CD4-positive, alpha-beta T cell (primary cell): ENCODE data around the gene ARMC3. TPM values are rescaled to one million over a fixed set of nuclear protein-coding genes. Genes with fewer than 3 reads are reported as not detected.

Source experiments
- ATAC-seq: fragments of 200-7000 bp; cut with Tn5 transposase; one replicate; pipeline ENCODE4 v1.10.0; 2022; ENCODE audit warnings: mild to moderate bottlenecking; ENCODE audit not compliant: poor library complexity
- CTCF ChIA-PET: fragments of 350-600 bp; sonication (Branson Sonifier 250); formaldehyde crosslinking; loops from one replicate; lab custom pipeline; 2021; ENCODE audit warnings: antibody characterized with exemption, inconsistent platforms; lab: Charles Lee
- POLR2A ChIA-PET: fragments of 350-600 bp; sonication (Branson Sonifier 250); formaldehyde crosslinking; loops from one replicate; lab custom pipeline; 2021; ENCODE audit warnings: antibody characterized with exemption, inconsistent platforms; lab: Charles Lee
- DNase-seq, 14 experiments: peaks; one replicate each; pipeline ENCODE4 v3.0.0-alpha.2; 2013 to 2020; ENCODE audit warnings: mixed read lengths in 2 of 14
- H3K27ac ChIP-seq, 2 donors: one replicate each; pipeline versions ENCODE4 v1.5.1 to v1.7.0; 2013; ENCODE audit warnings: low read length in 2 of 2, low read depth in 1 of 2, mild to moderate bottlenecking in 1 of 2
- H3K27me3 ChIP-seq, 2 experiments: 1 replicate in 1 of 2; 2 replicates in 1 of 2; pipeline versions ENCODE4 v1.6.1 to v1.7.0; 2013; ENCODE audit warnings: low read length in 2 of 2, control low read depth in 1 of 2, mild to moderate bottlenecking in 1 of 2, moderate library complexity in 1 of 2; ENCODE audit not compliant: insufficient read depth in 2 of 2, control insufficient read depth in 1 of 2
- H3K36me3 ChIP-seq: one replicate; pipeline ENCODE4 v1.6.1; 2013; ENCODE audit warnings: low read length, control low read depth; ENCODE audit not compliant: insufficient read depth
- H3K4me1 ChIP-seq: one replicate; pipeline ENCODE4 v1.6.1; 2013; ENCODE audit warnings: low read length, control low read depth; ENCODE audit not compliant: insufficient read depth
- H3K4me3 ChIP-seq: one replicate; pipeline ENCODE4 v1.5.1; 2013; ENCODE audit warnings: mild to moderate bottlenecking, low read length, moderate library complexity
- H3K9me3 ChIP-seq, 2 experiments: 1 replicate in 1 of 2; 2 replicates in 1 of 2; pipeline versions ENCODE4 v1.6.1 to v1.7.0; 2013; ENCODE audit warnings: low read length in 2 of 2, mild to moderate bottlenecking in 2 of 2, control low read depth in 1 of 2, moderate library complexity in 1 of 2; ENCODE audit not compliant: control insufficient read depth in 1 of 2, insufficient read depth in 1 of 2
- H3K27ac Mint-ChIP-seq: one replicate; pipeline ENCODE4 v1.8.0; 2020; ENCODE audit warnings: mixed read lengths
- H3K27me3 Mint-ChIP-seq: one replicate; pipeline ENCODE4 v1.8.0; 2021; ENCODE audit warnings: mixed read lengths
- H3K36me3 Mint-ChIP-seq: one replicate; pipeline ENCODE4 v1.8.0; 2021; ENCODE audit warnings: low read depth, mixed read lengths
- H3K4me1 Mint-ChIP-seq: one replicate; pipeline ENCODE4 v1.8.0; 2021; ENCODE audit warnings: low read depth, mixed read lengths
- H3K4me3 Mint-ChIP-seq: one replicate; pipeline ENCODE4 v1.8.0; 2020; ENCODE audit warnings: mild to moderate bottlenecking, mixed read lengths
- H3K9me3 Mint-ChIP-seq: one replicate; pipeline ENCODE4 v1.8.0; 2020; ENCODE audit warnings: mixed read lengths
- CTCF ChIP-seq: fragments of 200-600 bp; IDR thresholded peaks from one replicate; pipeline ENCODE4 v1.8.0; 2022; ENCODE audit warnings: antibody characterized with exemption, mild to moderate bottlenecking
- intact Hi-C, 2 experiments: fragments of 100-400 bp; cut with DNase I in 1 of 2; cut with micrococcal nuclease in 1 of 2; formaldehyde crosslinking; loops; one replicate each; pipeline versions ENCODE4 v1.15.1 to v1.9.0; 2023 to 2025; cut with DNase I, micrococcal nuclease
- total RNA-seq, 174 experiments: library from RNA in 2 of 174; stranded (reverse) in 2 of 174; gene quantifications; one replicate each; pipeline ENCODE4 v1.2.3 and lab custom pipeline; 2021 to 2026

The ARMC3 gene
- total RNA-seq, 2 experiments from 2014 or later, result not detected

- peaks cover 0 to 11% of the 10 kb centered on the region in 2 experiments for H3K9me3 ChIP-seq
- CTCF ChIA-PET, result no interaction called here
Measured at GRCh38 chr10:22945934-22946673, 18.3 kb downstream of the ARMC3 start.

GRCh38 chr10:22954970-22955369 lies 27.1 kb downstream of the ARMC3 start:
- ATAC-seq (no peak), DNase-seq (no peak)
- Mint-ChIP-seq H3K27me3 (no peaks in the 10 kb centered on the region), H3K36me3 (no peaks in the 10 kb centered on the region), H3K4me1 (no peaks in the 10 kb centered on the region), H3K4me3 (no peak overlapping the region), H3K9me3 (no peaks in the 10 kb centered on the region), H3K27ac (no peak overlapping the region)
- intact Hi-C loops, result no loop called here
- no peak for TF ChIP-seq CTCF
- H3K9me3 ChIP-seq, result no peaks in the 10 kb centered on the region
- H3K27me3 ChIP-seq, result no peaks in the 10 kb centered on the region
- POLR2A ChIA-PET, result interaction anchor here (0.6 kb wide), 1 partner anchor 16 kb away, joined by 3 read pairs; no protein-coding TSS in a partner anchor
- CTCF ChIA-PET, result no interaction called here
- H3K36me3 ChIP-seq, result no peaks in the 10 kb centered on the region
- no peaks in the 10 kb centered on the region for H3K4me1 ChIP-seq
- no peak overlapping the region for H3K4me3 ChIP-seq
- H3K27ac ChIP-seq, result no peak overlapping the region

More at GRCh38 chr10:22945934-22946673, 18.3 kb downstream of the ARMC3 start:
- no peaks in the 10 kb centered on the region for H3K36me3 ChIP-seq
- Mint-ChIP-seq H3K36me3 (no peaks in the 10 kb centered on the region), H3K27me3 (peaks cover 5% of the 10 kb centered on the region), H3K27ac (no peak overlapping the region), H3K4me1 (no peaks in the 10 kb centered on the region), H3K9me3 (peaks cover 12% of the 10 kb centered on the region), H3K4me3 (no peak overlapping the region)
- no peak overlapping the region for H3K27ac ChIP-seq
- H3K27me3 ChIP-seq, result no peaks in the 10 kb centered on the region
- POLR2A ChIA-PET, result interaction anchor here (0.6 kb wide), 1 partner anchor 334 kb away, joined by 3 read pairs; no protein-coding TSS in a partner anchor
- ATAC-seq (no peak), DNase-seq (no peak)
- TF ChIP-seq CTCF, result no peak
- no peak overlapping the region for H3K4me3 ChIP-seq
- H3K4me1 ChIP-seq, result no peaks in the 10 kb centered on the region
- intact Hi-C loops, result no loop called here

- Histone ChIP-seq H3K9me3 (no peaks in the 10 kb centered on the region), H3K4me3 (no peak overlapping the region), H3K4me1 (no peaks in the 10 kb centered on the region), H3K36me3 (no peaks in the 10 kb centered on the region), H3K27ac (no peak overlapping the region), H3K27me3 (no peaks in the 10 kb centered on the region)
- no peak for ATAC-seq
- no peak overlapping the region for H3K4me3 Mint-ChIP-seq
- POLR2A ChIA-PET, result no interaction called here
- H3K27ac Mint-ChIP-seq, result no peak overlapping the region
- H3K9me3 Mint-ChIP-seq, result no peaks in the 10 kb centered on the region
- CTCF ChIA-PET, result no interaction called here
- no peak for DNase-seq
- intact Hi-C loops, result no loop called here
- TF ChIP-seq CTCF, result no peak
- no peaks in the 10 kb centered on the region for H3K27me3 Mint-ChIP-seq
- no peaks in the 10 kb centered on the region for H3K4me1 Mint-ChIP-seq
- no peaks in the 10 kb centered on the region for H3K36me3 Mint-ChIP-seq
Measured at GRCh38 chr10:22958338-22958737, 30.5 kb downstream of the ARMC3 start.
